NB4 (cell line): ENCODE results near the gene FLOT1.

Experiments
- MYC ChIP-seq: IDR thresholded peaks from 2 replicates; pipeline ENCODE4 v1.6.1; 2011; ENCODE audit warnings: low read depth, low read length
- POLR2A ChIP-seq: IDR thresholded peaks from 2 replicates; pipeline ENCODE4 v1.6.1; 2011; ENCODE audit warnings: mild to moderate bottlenecking; ENCODE audit not compliant: insufficient read length; ENCODE audit errors: extremely low read depth
- TF ChIP-seq, protein P1 (sequence below): IDR thresholded peaks from one replicate; pipeline ENCODE4 v1.5.1; 2012; ENCODE audit warnings: low read depth, low read length

DNA sequence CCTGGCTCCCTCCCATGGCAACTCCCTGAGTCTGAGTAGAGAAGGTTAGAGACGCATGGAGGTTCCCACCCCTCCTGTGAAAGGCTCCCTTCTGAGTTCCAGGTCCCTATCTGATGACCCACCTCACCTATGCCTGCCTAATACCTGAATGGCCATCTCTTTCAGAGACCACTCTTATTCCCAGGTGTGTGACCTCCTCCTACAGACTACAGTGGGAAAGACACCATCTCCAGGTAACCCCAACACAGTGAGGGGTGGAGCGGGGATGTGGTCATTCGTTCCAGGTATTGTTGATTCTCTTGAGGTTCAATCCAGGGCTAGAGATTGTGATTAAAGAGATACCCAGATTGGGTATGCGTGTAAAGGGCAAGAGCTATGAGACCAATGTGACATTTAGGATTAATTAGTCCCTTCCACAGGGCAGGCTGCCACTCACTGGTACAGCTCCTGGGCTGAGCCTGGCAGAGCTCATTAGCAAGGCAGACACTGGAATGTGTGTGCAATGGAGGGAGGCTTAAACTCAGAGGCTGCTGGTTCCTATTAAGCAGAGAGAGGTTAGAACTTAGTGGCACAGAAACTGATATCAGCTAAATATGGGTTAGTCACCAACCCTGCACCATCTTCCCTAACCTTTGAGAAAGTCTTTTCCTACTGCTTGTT is 48.4 kb upstream of the FLOT1 start:
- TF ChIP-seq MYC (no peak), POLR2A (no peak)
- TF ChIP-seq, protein P1, sequence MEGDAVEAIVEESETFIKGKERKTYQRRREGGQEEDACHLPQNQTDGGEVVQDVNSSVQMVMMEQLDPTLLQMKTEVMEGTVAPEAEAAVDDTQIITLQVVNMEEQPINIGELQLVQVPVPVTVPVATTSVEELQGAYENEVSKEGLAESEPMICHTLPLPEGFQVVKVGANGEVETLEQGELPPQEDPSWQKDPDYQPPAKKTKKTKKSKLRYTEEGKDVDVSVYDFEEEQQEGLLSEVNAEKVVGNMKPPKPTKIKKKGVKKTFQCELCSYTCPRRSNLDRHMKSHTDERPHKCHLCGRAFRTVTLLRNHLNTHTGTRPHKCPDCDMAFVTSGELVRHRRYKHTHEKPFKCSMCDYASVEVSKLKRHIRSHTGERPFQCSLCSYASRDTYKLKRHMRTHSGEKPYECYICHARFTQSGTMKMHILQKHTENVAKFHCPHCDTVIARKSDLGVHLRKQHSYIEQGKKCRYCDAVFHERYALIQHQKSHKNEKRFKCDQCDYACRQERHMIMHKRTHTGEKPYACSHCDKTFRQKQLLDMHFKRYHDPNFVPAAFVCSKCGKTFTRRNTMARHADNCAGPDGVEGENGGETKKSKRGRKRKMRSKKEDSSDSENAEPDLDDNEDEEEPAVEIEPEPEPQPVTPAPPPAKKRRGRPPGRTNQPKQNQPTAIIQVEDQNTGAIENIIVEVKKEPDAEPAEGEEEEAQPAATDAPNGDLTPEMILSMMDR: no peak
